Mesendoderm (in vitro differentiated cells): ENCODE data around the gene KLK1.

Experiments
- DNase-seq: peaks from one replicate; pipeline ENCODE4 v3.0.0; 2013
- H2AK5ac ChIP-seq: 2 replicates; pipeline ENCODE4 v1.6.1; 2013; ENCODE audit warnings: low read length, inconsistent platforms
- H2BK120ac ChIP-seq: 2 replicates; pipeline ENCODE4 v1.6.1; 2013; ENCODE audit warnings: low read depth, mild to moderate bottlenecking, low read length, moderate library complexity, mixed read lengths
- H2BK15ac ChIP-seq: replicated peaks from 2 replicates; pipeline ENCODE4 v1.6.1; 2013; ENCODE audit warnings: low read depth, mild to moderate bottlenecking, moderate library complexity
- H2BK5ac ChIP-seq: 2 replicates; pipeline ENCODE4 v1.6.1; 2013; ENCODE audit warnings: low read length, inconsistent platforms
- H3K18ac ChIP-seq: 2 replicates; pipeline ENCODE4 v1.6.1; 2013; ENCODE audit warnings: mild to moderate bottlenecking, low read length, mixed read lengths
- H3K23ac ChIP-seq: one replicate; pipeline ENCODE4 v1.6.1; 2013; ENCODE audit warnings: low read length
- H3K27ac ChIP-seq: 2 replicates; pipeline ENCODE4 v1.5.1; 2013; ENCODE audit warnings: low read depth, mild to moderate bottlenecking, inconsistent platforms, low read length, moderate library complexity
- H3K27me3 ChIP-seq: 2 replicates; pipeline ENCODE4 v1.6.1; 2013; ENCODE audit warnings: low read length, control low read depth, mild to moderate bottlenecking, inconsistent platforms; ENCODE audit not compliant: insufficient read depth, poor library complexity
- H3K36me3 ChIP-seq: 2 replicates; pipeline ENCODE4 v1.6.1; 2013; ENCODE audit warnings: low read length, inconsistent platforms; ENCODE audit not compliant: control insufficient read depth, insufficient read depth
- H3K4ac ChIP-seq: one replicate; pipeline ENCODE4 v1.6.1; 2013; ENCODE audit warnings: low read depth, mild to moderate bottlenecking, low read length, moderate library complexity
- H3K4me1 ChIP-seq: 2 replicates; pipeline ENCODE4 v1.6.1; 2013; ENCODE audit warnings: low read depth, low read length, inconsistent platforms; ENCODE audit not compliant: control insufficient read depth
- H3K4me2 ChIP-seq: 2 replicates; pipeline ENCODE4 v1.6.1; 2013; ENCODE audit warnings: low read length
- H3K4me3 ChIP-seq: 2 replicates; pipeline ENCODE4 v1.5.1; 2013; ENCODE audit warnings: mild to moderate bottlenecking, low read length
- H3K56ac ChIP-seq: one replicate; pipeline ENCODE4 v1.6.1; 2013; ENCODE audit warnings: low read length
- H3K79me1 ChIP-seq: 2 replicates; pipeline ENCODE4 v1.6.1; 2013; ENCODE audit warnings: low read length, inconsistent platforms
- H3K79me2 ChIP-seq: 2 replicates; pipeline ENCODE4 v1.6.1; 2013; ENCODE audit warnings: mild to moderate bottlenecking, low read length; ENCODE audit not compliant: control insufficient read depth, insufficient read depth
- H3K9ac ChIP-seq: 2 replicates; pipeline ENCODE4 v1.6.1; 2013; ENCODE audit warnings: low read length, inconsistent platforms
- H4K5ac ChIP-seq: one replicate; pipeline ENCODE4 v1.6.1; 2013; ENCODE audit warnings: low read length
- H4K8ac ChIP-seq: one replicate; pipeline ENCODE4 v1.6.1; 2013; ENCODE audit warnings: low read depth, mild to moderate bottlenecking, control low read depth, low read length, moderate library complexity
- WGBS: extraction: QIAGEN DNeasy Blood & Tissue Kit; methylation state at CpG from one replicate; pipeline ENCODE4 v1.1.7; 2013; ENCODE audit warnings: low lambda C conversion rate, missing lambda C conversion rate; ENCODE audit not compliant: insufficient coverage; ENCODE audit errors: extremely low coverage; 5-methylcytosine and 5-hydroxymethylcytosine counted together

KLK1 gene

GRCh38 chr19:50861010-50861409, 37.4 kb upstream of the KLK1 start:
- no CpG with 5 or more reads among the region's 5 CpGs for WGBS

GRCh38 chr19:50859849-50860248, 36.3 kb upstream of the KLK1 start:
- Histone ChIP-seq H4K5ac (no peak overlapping the region), H3K9ac (no peak overlapping the region), H3K4me3 (no peak overlapping the region), H2BK5ac (no peak overlapping the region), H3K56ac (no peak overlapping the region), H3K4me2 (no peak overlapping the region), H3K4me1 (no peaks in the 10 kb centered on the region), H4K8ac (no peak overlapping the region), H3K23ac (no peak overlapping the region), H3K27ac (no peak overlapping the region), H3K4ac (no peak overlapping the region), H2AK5ac (no peak overlapping the region), H3K18ac (no peak overlapping the region), H3K36me3 (no peaks in the 10 kb centered on the region), H3K79me2 (no peaks in the 10 kb centered on the region), H2BK15ac (no peak overlapping the region), H2BK120ac (no peak overlapping the region), H3K27me3 (no peaks in the 10 kb centered on the region), H3K79me1 (no peaks in the 10 kb centered on the region)
- no CpG with 5 or more reads among the region's 4 CpGs for WGBS
- no peak for DNase-seq

More at GRCh38 chr19:50861010-50861409, 37.4 kb upstream of the KLK1 start:
- H3K18ac ChIP-seq: no peak overlapping the region
- no peaks in the 10 kb centered on the region for H3K4me1 ChIP-seq
- no peak overlapping the region for H2AK5ac ChIP-seq
- H3K4me2 ChIP-seq: no peak overlapping the region
- H3K79me1 ChIP-seq: no peaks in the 10 kb centered on the region
- H2BK120ac ChIP-seq: no peak overlapping the region
- no peak overlapping the region for H3K27ac ChIP-seq
- no peaks in the 10 kb centered on the region for H3K27me3 ChIP-seq
- H4K8ac ChIP-seq: no peak overlapping the region
- no peaks in the 10 kb centered on the region for H3K79me2 ChIP-seq
- H3K23ac ChIP-seq: no peak overlapping the region
- H4K5ac ChIP-seq: no peak overlapping the region
- no peaks in the 10 kb centered on the region for H3K36me3 ChIP-seq
- H3K56ac ChIP-seq: no peak overlapping the region
- DNase-seq: no peak
- no peak overlapping the region for H3K4me3 ChIP-seq
- no peak overlapping the region for H2BK5ac ChIP-seq
- no peak overlapping the region for H3K4ac ChIP-seq
- H3K9ac ChIP-seq: no peak overlapping the region
- no peak overlapping the region for H2BK15ac ChIP-seq

- H3K79me2 ChIP-seq: no peaks in the 10 kb centered on the region
- H3K4me1 ChIP-seq: no peaks in the 10 kb centered on the region
- no peak overlapping the region for H4K5ac ChIP-seq
- no peaks in the 10 kb centered on the region for H3K79me1 ChIP-seq
- H3K56ac ChIP-seq: no peak overlapping the region
- H2AK5ac ChIP-seq: no peak overlapping the region
- no peak overlapping the region for H3K27ac ChIP-seq
- no peaks in the 10 kb centered on the region for H3K27me3 ChIP-seq
- no peak overlapping the region for H3K4ac ChIP-seq
- no peak overlapping the region for H4K8ac ChIP-seq
- no peak for DNase-seq
- H2BK15ac ChIP-seq: no peak overlapping the region
- no peak overlapping the region for H2BK120ac ChIP-seq
- H3K36me3 ChIP-seq: no peaks in the 10 kb centered on the region
- no peak overlapping the region for H3K23ac ChIP-seq
- H3K4me2 ChIP-seq: no peak overlapping the region
- no peak overlapping the region for H3K9ac ChIP-seq
- H3K4me3 ChIP-seq: no peak overlapping the region
- H3K18ac ChIP-seq: no peak overlapping the region
- WGBS: no CpG with 5 or more reads among the region's 7 CpGs
- H2BK5ac ChIP-seq: no peak overlapping the region
These were observed 35.3 kb upstream of the KLK1 start for GRCh38 chr19:50858886-50859285.

GRCh38 chr19:50857366-50857765, 33.8 kb upstream of the KLK1 start:
- H2AK5ac ChIP-seq: no peak overlapping the region
- no peak overlapping the region for H2BK5ac ChIP-seq
- H4K5ac ChIP-seq: no peak overlapping the region
- H2BK120ac ChIP-seq: no peak overlapping the region
- H3K23ac ChIP-seq: no peak overlapping the region
- DNase-seq: no peak
- no peak overlapping the region for H2BK15ac ChIP-seq
- no peaks in the 10 kb centered on the region for H3K4me1 ChIP-seq
- no peak overlapping the region for H3K4ac ChIP-seq
- H4K8ac ChIP-seq: no peak overlapping the region
- no peak overlapping the region for H3K4me3 ChIP-seq
- H3K79me2 ChIP-seq: no peaks in the 10 kb centered on the region
- no peaks in the 10 kb centered on the region for H3K36me3 ChIP-seq
- no peaks in the 10 kb centered on the region for H3K79me1 ChIP-seq
- H3K27me3 ChIP-seq: no peaks in the 10 kb centered on the region
- no peak overlapping the region for H3K27ac ChIP-seq
- WGBS: no CpG with 5 or more reads among the region's 6 CpGs
- no peak overlapping the region for H3K18ac ChIP-seq
- H3K56ac ChIP-seq: no peak overlapping the region
- H3K4me2 ChIP-seq: no peak overlapping the region
- no peak overlapping the region for H3K9ac ChIP-seq

GRCh38 chr19:50854636-50855410, 31.2 kb upstream of the KLK1 start, which contains the start of gene KLK3:
Gene KLK3, plus strand, starts transcription at chr19:50854915. Its CDS starts 41 bp downstream, at chr19:50854956.
- no peak within 1 kb of the TSS for H2BK120ac ChIP-seq
- H3K36me3 ChIP-seq: no peaks in the 10 kb centered on the region
- H3K27me3 ChIP-seq: no peaks in the 10 kb centered on the region
- H3K23ac ChIP-seq: no peak within 1 kb of the TSS
- no peaks in the 10 kb centered on the region for H3K79me2 ChIP-seq
- H4K8ac ChIP-seq: no peak within 1 kb of the TSS
- no peak within 1 kb of the TSS for H3K9ac ChIP-seq
- no peak within 1 kb of the TSS for H2BK5ac ChIP-seq
- no peak within 1 kb of the TSS for H3K56ac ChIP-seq
- no CpG with 5 or more reads among the region's 9 CpGs for WGBS
- no peaks in the 10 kb centered on the region for H3K79me1 ChIP-seq
- H3K18ac ChIP-seq: no peak within 1 kb of the TSS
- H3K4me1 ChIP-seq: no peaks in the 10 kb centered on the region
- H2BK15ac ChIP-seq: no peak within 1 kb of the TSS
- H3K4me2 ChIP-seq: no peak within 1 kb of the TSS
- H2AK5ac ChIP-seq: no peak within 1 kb of the TSS
- no peak within 1 kb of the TSS for H3K27ac ChIP-seq
- H4K5ac ChIP-seq: no peak within 1 kb of the TSS
- DNase-seq: no peak
- no peak within 1 kb of the TSS for H3K4me3 ChIP-seq
- H3K4ac ChIP-seq: no peak within 1 kb of the TSS

GRCh38 chr19:50851620-50852019, 28.0 kb upstream of the KLK1 start:
- Histone ChIP-seq H3K27ac (no peak overlapping the region), H4K5ac (no peak overlapping the region), H2BK15ac (no peak overlapping the region), H3K9ac (no peak overlapping the region), H3K23ac (no peak overlapping the region), H3K4ac (no peak overlapping the region), H3K79me2 (no peaks in the 10 kb centered on the region), H2BK120ac (no peak overlapping the region), H3K79me1 (no peaks in the 10 kb centered on the region), H3K4me3 (no peak overlapping the region), H4K8ac (no peak overlapping the region), H2BK5ac (no peak overlapping the region), H3K4me1 (no peaks in the 10 kb centered on the region), H3K36me3 (no peaks in the 10 kb centered on the region), H3K56ac (no peak overlapping the region), H2AK5ac (no peak overlapping the region), H3K4me2 (no peak overlapping the region), H3K18ac (no peak overlapping the region), H3K27me3 (no peaks in the 10 kb centered on the region)
- no CpG with 5 or more reads among the region's 4 CpGs for WGBS
- DNase-seq: no peak
